Osteocyte (in vitro differentiated cells): ENCODE results near the gene SLC43A3. TPM values are rescaled to one million over a fixed set of nuclear protein-coding genes. Genes with fewer than 3 reads are reported as not detected.

ENCODE experiments used
- DNase-seq: peaks from one replicate; pipeline ENCODE4 v3.0.0; 2021; ENCODE audit warnings: mixed read lengths; ENCODE audit not compliant: unreplicated experiment; ENCODE audit errors: extremely low spot score
- H3K27ac Mint-ChIP-seq: one replicate; pipeline ENCODE4 v1.8.0; 2021; ENCODE audit warnings: mild to moderate bottlenecking, mixed read lengths; ENCODE audit not compliant: unreplicated experiment
- H3K27me3 Mint-ChIP-seq: one replicate; pipeline ENCODE4 v1.8.0; 2021; ENCODE audit warnings: mixed read lengths; ENCODE audit not compliant: unreplicated experiment
- H3K36me3 Mint-ChIP-seq: one replicate; pipeline ENCODE4 v1.8.0; 2021; ENCODE audit warnings: mixed read lengths; ENCODE audit not compliant: unreplicated experiment
- H3K4me1 Mint-ChIP-seq: one replicate; pipeline ENCODE4 v1.8.0; 2021; ENCODE audit warnings: mixed read lengths; ENCODE audit not compliant: unreplicated experiment
- H3K4me3 Mint-ChIP-seq: one replicate; pipeline ENCODE4 v1.8.0; 2021; ENCODE audit warnings: mild to moderate bottlenecking, moderate library complexity, mixed read lengths; ENCODE audit not compliant: unreplicated experiment
- H3K9me3 Mint-ChIP-seq: one replicate; pipeline ENCODE4 v1.8.0; 2021; ENCODE audit warnings: mixed read lengths; ENCODE audit not compliant: unreplicated experiment
- CTCF ChIP-seq: fragments of 200-600 bp; sonication (generic); IDR thresholded peaks from 2 replicates; pipeline ENCODE4 v1.5.0; 2021; ENCODE audit warnings: antibody characterized with exemption, mild to moderate bottlenecking, moderate library complexity
- total RNA-seq: library from RNA; stranded (reverse); gene quantifications from 2 replicates; pipeline ENCODE4 v1.2.1, GENCODE V29; 2021

The SLC43A3 gene
- total RNA-seq, 1 donor from 2014 or later: 14.9 TPM

GRCh38 chr11:57373146-57373545, 53.8 kb downstream of the SLC43A3 start:
- Mint-ChIP-seq H3K36me3 (no peaks in the 10 kb centered on the region), H3K27ac (no peak overlapping the region), H3K4me3 (no peak overlapping the region), H3K27me3 (peaks cover 21% of the 10 kb centered on the region), H3K4me1 (peaks cover 3% of the 10 kb centered on the region), H3K9me3 (no peaks in the 10 kb centered on the region)
- TF ChIP-seq CTCF: no peak
- DNase-seq: no peak

- H3K27me3 Mint-ChIP-seq: peaks cover 20% of the 10 kb centered on the region
- H3K27ac Mint-ChIP-seq: no peak overlapping the region
These were observed 56.0 kb downstream of the SLC43A3 start for GRCh38 chr11:57370941-57371340.

GRCh38 chr11:57370251-57370650, 56.7 kb downstream of the SLC43A3 start:
- no peak for TF ChIP-seq CTCF
- H3K27me3 Mint-ChIP-seq: peaks cover 23% of the 10 kb centered on the region

More at GRCh38 chr11:57370941-57371340, 56.0 kb downstream of the SLC43A3 start:
- Mint-ChIP-seq H3K4me1 (peaks cover 3% of the 10 kb centered on the region), H3K4me3 (no peak overlapping the region), H3K9me3 (no peaks in the 10 kb centered on the region), H3K36me3 (no peaks in the 10 kb centered on the region)
- no peak for TF ChIP-seq CTCF
- no peak for DNase-seq

GRCh38 chr11:57368845-57369232, 58.1 kb downstream of the SLC43A3 start:
- peaks cover 3% of the 10 kb centered on the region for H3K4me1 Mint-ChIP-seq
- H3K27me3 Mint-ChIP-seq: peaks cover 29% of the 10 kb centered on the region

More at GRCh38 chr11:57370251-57370650, 56.7 kb downstream of the SLC43A3 start:
- no peak for DNase-seq
- H3K9me3 Mint-ChIP-seq: no peaks in the 10 kb centered on the region
- H3K4me1 Mint-ChIP-seq: peaks cover 3% of the 10 kb centered on the region
- no peaks in the 10 kb centered on the region for H3K36me3 Mint-ChIP-seq
- H3K27ac Mint-ChIP-seq: no peak overlapping the region
- H3K4me3 Mint-ChIP-seq: no peak overlapping the region

More at GRCh38 chr11:57368845-57369232, 58.1 kb downstream of the SLC43A3 start:
- H3K27ac Mint-ChIP-seq: no peak overlapping the region
- H3K4me3 Mint-ChIP-seq: no peak overlapping the region
- no peaks in the 10 kb centered on the region for H3K36me3 Mint-ChIP-seq
- H3K9me3 Mint-ChIP-seq: no peaks in the 10 kb centered on the region
- no peak for DNase-seq
- no peak for TF ChIP-seq CTCF
